Esophagus squamous epithelium (tissue), 5 donors: ENCODE measurements around the gene WDR48. TPM values are rescaled to one million over a fixed set of nuclear protein-coding genes. Genes with fewer than 3 reads are reported as not detected.
A peak's percentile ranks its signal among the peaks of the same experiment; 100 is the strongest.

Experiments
- DNase-seq: peaks from one replicate; lab custom pipeline; 2025; lab: John Stamatoyannopoulos, UW
- H3K27ac ChIP-seq, 4 donors: fragments of 200-600 bp; sonication (generic); one replicate each; pipeline ENCODE4 v1.5.1; 2016 to 2019; ENCODE audit warnings: mild to moderate bottlenecking in 1 of 4
- H3K27me3 ChIP-seq, 4 donors: fragments of 200-600 bp; sonication (generic); 1 replicate in 3 of 4; 2 replicates in 1 of 4; pipeline versions ENCODE4 v1.5.1 to v1.6.0; 2017 to 2021; ENCODE audit warnings: antibody characterized with exemption in 1 of 4
- H3K36me3 ChIP-seq, 3 donors: fragments of 200-600 bp; sonication (generic); one replicate each; pipeline ENCODE4 v1.5.1; 2016 to 2019
- H3K4me1 ChIP-seq, 3 donors: fragments of 200-600 bp; sonication (generic); one replicate each; pipeline ENCODE4 v1.5.1; 2017 to 2019
- H3K4me3 ChIP-seq, 4 donors: fragments of 200-600 bp; sonication (generic); 1 replicate in 3 of 4; 2 replicates in 1 of 4; pipeline ENCODE4 v1.5.1; 2016 to 2019; ENCODE audit warnings: mild to moderate bottlenecking in 2 of 4, moderate library complexity in 1 of 4
- H3K9me3 ChIP-seq, 3 donors: fragments of 200-600 bp; sonication (generic); one replicate each; pipeline ENCODE4 v1.5.1; 2016 to 2019
- POLR2A ChIP-seq, 4 donors: fragments of 450-650 bp; IDR thresholded peaks; one replicate each; pipeline ENCODE4 v1.6.1; 2017; ENCODE audit warnings: antibody characterized with exemption in 4 of 4, mild to moderate bottlenecking in 4 of 4, moderate library complexity in 3 of 4
- WGBS, 2 donors: methylation state at CpG; one replicate each; pipeline ENCODE4 v1.1.5; 2018; 5-methylcytosine and 5-hydroxymethylcytosine counted together
- intact Hi-C: fragments of 100-400 bp; cut with DNase I; formaldehyde crosslinking; loops from one replicate; pipeline ENCODE4 v1.15.0; 2022
- total RNA-seq, 4 donors: library from RNA; depleted of rRNA; stranded (reverse); fragments of >200 nt; gene quantifications; one replicate each; pipeline ENCODE4 v1.1.0, GENCODE V29; 2016
- TF ChIP-seq, protein P1 (sequence below), 6 experiments: fragments of 450-650 bp in 4 of 6; fragments of 200-600 bp in 2 of 6; sonication (generic) in 2 of 6; IDR thresholded peaks; one replicate each; pipeline ENCODE4 v1.5.1; 2016 to 2019; ENCODE audit warnings: antibody characterized with exemption in 6 of 6, mild to moderate bottlenecking in 4 of 6, moderate library complexity in 4 of 6
- donor health status: DM: yes; HTN: yes; CAD: no.

WDR48 gene
- total RNA-seq, 4 donors from 2014 or later, result 9.7 to 25.9 (median 19.4) TPM

DNA sequence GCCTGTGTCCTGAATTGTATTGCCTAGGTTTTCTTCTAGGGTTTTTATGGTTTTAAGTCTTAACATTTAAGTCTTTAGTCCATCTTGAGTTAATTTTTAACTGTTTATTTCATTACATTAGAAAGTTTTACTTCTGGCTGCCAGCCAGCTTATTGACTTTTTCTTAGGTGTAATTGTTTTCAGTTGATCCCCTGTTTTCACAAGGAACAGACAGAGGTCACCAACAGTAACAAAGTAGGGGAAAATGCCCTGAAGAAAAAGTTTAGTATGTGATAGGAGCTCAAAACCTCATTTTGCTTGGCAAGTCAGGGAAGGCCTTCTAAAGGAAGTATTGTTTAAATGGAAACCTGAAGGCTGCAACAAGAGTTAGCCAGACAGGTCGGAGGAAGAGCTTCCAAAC is 10.4 kb downstream of the WDR48 start:
- 50 to 77% methylated on average over 1 of the region's 1 CpG for WGBS, 2 donors
- TF ChIP-seq, protein P1, sequence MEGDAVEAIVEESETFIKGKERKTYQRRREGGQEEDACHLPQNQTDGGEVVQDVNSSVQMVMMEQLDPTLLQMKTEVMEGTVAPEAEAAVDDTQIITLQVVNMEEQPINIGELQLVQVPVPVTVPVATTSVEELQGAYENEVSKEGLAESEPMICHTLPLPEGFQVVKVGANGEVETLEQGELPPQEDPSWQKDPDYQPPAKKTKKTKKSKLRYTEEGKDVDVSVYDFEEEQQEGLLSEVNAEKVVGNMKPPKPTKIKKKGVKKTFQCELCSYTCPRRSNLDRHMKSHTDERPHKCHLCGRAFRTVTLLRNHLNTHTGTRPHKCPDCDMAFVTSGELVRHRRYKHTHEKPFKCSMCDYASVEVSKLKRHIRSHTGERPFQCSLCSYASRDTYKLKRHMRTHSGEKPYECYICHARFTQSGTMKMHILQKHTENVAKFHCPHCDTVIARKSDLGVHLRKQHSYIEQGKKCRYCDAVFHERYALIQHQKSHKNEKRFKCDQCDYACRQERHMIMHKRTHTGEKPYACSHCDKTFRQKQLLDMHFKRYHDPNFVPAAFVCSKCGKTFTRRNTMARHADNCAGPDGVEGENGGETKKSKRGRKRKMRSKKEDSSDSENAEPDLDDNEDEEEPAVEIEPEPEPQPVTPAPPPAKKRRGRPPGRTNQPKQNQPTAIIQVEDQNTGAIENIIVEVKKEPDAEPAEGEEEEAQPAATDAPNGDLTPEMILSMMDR (IDR thresholded peaks at IDR 0.05), result no peak
- TF ChIP-seq POLR2A (IDR thresholded peaks at IDR 0.05), result no peak
- Histone ChIP-seq H3K9me3 (no peaks in the 10 kb centered on the region), H3K27me3 (no peaks in the 10 kb centered on the region), H3K27ac (no peak overlapping the region), H3K36me3 (peaks cover 0 to 38% (median 0%) of the 10 kb centered on the region in 3 donors), H3K4me3 (no peak overlapping the region), H3K4me1 (no peaks in the 10 kb centered on the region)
- no peak for DNase-seq
- intact Hi-C loops, result no loop called here

DNA sequence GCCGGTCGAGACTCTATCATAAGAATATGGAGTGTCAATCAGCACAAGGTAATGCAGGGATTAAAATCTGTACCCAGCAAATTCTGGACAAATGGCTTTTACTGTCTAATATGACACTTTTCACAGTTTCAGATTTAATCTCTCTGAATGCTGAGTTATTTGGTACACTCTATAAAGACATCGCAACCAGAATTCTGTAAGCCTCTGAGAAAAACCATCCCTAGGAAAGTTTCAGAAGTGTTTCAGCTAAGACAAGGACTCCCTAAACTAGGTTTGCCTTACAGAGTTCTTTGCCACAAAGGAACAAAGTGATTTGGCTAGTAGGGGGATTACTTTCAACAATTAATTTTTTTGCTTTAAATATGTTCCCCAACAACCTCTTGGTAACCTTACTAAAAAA is 11.3 kb downstream of the WDR48 start:
- DNase-seq, result no peak
- intact Hi-C loops, result no loop called here
- TF ChIP-seq POLR2A (IDR thresholded peaks at IDR 0.05), result no peak
- TF ChIP-seq, protein P1 (IDR thresholded peaks at IDR 0.05), result no peak
- no peaks in the 10 kb centered on the region for H3K27me3 ChIP-seq
- H3K4me1 ChIP-seq, result no peaks in the 10 kb centered on the region
- H3K27ac ChIP-seq, result no peak overlapping the region
- H3K4me3 ChIP-seq, result no peak overlapping the region
- 80 to 88% methylated on average over 3 of the region's 3 CpGs for WGBS, 2 donors
- H3K9me3 ChIP-seq, result no peaks in the 10 kb centered on the region
- H3K36me3 ChIP-seq, result peaks cover 0 to 48% (median 0%) of the 10 kb centered on the region in 3 donors

DNA sequence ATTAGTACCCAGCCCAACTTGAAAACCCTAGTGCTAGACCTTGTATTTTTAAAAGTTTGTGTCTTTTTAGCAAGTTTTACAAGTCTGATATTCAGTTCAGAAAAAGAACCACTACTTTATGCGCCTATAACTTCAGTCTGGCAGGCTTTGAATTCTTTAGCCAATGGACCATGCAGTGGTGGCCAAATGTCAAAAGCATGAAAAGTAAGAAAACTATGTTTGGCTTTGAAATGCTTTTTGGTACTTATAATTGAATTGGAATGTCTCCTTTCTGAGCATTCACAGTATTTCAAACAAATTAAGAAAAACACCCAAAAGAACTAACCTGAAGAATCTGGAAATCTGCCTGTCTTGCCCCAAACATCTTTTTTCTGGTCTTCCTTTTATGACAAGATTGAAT is 12.8 kb downstream of the WDR48 start:
- DNase-seq, result no peak
- no peak for TF ChIP-seq POLR2A (IDR thresholded peaks at IDR 0.05)
- TF ChIP-seq, protein P1 (IDR thresholded peaks at IDR 0.05), result no peak
- H3K27ac ChIP-seq, result no peak overlapping the region
- peaks cover 0 to 59% (median 5%) of the 10 kb centered on the region in 3 donors for H3K36me3 ChIP-seq
- intact Hi-C loops, result no loop called here
- no peak overlapping the region for H3K4me3 ChIP-seq
- no peaks in the 10 kb centered on the region for H3K27me3 ChIP-seq
- 89 to 94% methylated on average over 1 of the region's 1 CpG for WGBS, 2 donors
- H3K9me3 ChIP-seq, result no peaks in the 10 kb centered on the region
- H3K4me1 ChIP-seq, result no peaks in the 10 kb centered on the region

DNA sequence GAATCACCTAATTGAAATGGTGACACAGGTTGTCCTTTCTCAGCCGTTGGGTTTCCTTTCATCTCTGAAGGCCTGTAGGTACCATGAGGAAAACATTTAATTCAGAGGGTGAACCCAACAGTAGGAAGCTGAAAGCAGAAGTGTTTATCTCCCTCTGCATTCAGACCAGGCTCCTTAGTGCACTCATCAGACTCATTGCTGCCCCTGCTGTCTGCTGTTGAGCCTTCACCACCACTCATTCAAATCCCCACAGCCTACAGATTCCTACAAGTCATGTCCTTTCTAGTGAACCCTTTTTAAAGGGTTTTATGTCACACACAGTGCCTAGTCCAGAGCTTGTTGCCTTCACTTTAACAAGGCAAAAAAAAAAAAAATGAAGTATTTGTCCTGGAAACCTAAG is 13.4 kb downstream of the WDR48 start:
- no peak overlapping the region for H3K4me3 ChIP-seq
- no peak for DNase-seq
- intact Hi-C loops, result no loop called here
- WGBS, 2 donors, result 23 to 24% methylated on average over 1 of the region's 1 CpG
- no peaks in the 10 kb centered on the region for H3K4me1 ChIP-seq
- H3K27ac ChIP-seq, result no peak overlapping the region
- H3K9me3 ChIP-seq, result no peaks in the 10 kb centered on the region
- peaks cover 0 to 64% (median 5%) of the 10 kb centered on the region in 3 donors for H3K36me3 ChIP-seq
- TF ChIP-seq, protein P1 (IDR thresholded peaks at IDR 0.05), result peak in 1 of 6 experiments; percentile 10
- TF ChIP-seq POLR2A (IDR thresholded peaks at IDR 0.05), result no peak
- H3K27me3 ChIP-seq, result no peaks in the 10 kb centered on the region

DNA sequence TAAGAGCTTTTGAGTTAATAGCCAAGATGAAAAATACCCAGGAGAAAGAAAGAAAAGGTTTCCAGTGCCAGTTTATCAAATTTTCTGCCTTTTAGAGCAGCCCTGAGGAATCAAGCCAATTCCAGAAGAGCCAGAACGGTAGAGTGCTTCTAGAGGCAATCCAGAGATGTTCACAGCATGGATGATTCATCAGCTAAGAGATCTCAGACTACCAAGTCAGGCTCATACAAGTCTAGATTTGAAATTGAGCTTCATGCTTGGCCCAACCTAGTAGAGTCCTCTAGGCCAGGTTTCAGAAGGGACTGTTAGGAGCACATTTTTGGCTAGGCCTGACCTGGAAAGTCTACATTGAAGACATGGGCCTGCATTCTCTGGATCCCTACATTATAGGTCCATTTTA is 15.5 kb downstream of the WDR48 start:
- DNase-seq, result no peak
- 9 to 35% methylated on average over 1 of the region's 1 CpG for WGBS, 2 donors
- Histone ChIP-seq H3K36me3 (peaks cover 0 to 85% (median 5%) of the 10 kb centered on the region in 3 donors), H3K4me3 (no peak overlapping the region), H3K27ac (no peak overlapping the region), H3K4me1 (no peaks in the 10 kb centered on the region), H3K9me3 (no peaks in the 10 kb centered on the region), H3K27me3 (no peaks in the 10 kb centered on the region)
- TF ChIP-seq, protein P1 (IDR thresholded peaks at IDR 0.05), result no peak
- TF ChIP-seq POLR2A (IDR thresholded peaks at IDR 0.05), result no peak
- intact Hi-C loops, result no loop called here
